ENCODE data around the gene MORN5.

Gene MORN5

GRCh38 chr9:122134822-122135528, 24.7 kb upstream of the MORN5 start:
- H3K79me2 ChIP-seq, result no peaks in the 10 kb centered on the region
- H3K4me1 ChIP-seq, result no peaks in the 10 kb centered on the region
- no peak overlapping the region for H3K27ac ChIP-seq
- H3K4me2 ChIP-seq (ENCODE audit: low read length), result no peak overlapping the region
- H3K4me3 ChIP-seq (ENCODE audit: low read depth, low read length), result no peak overlapping the region
- H3K9ac ChIP-seq, result no peak overlapping the region
- no peaks in the 10 kb centered on the region for H3K9me3 ChIP-seq (ENCODE audit: control insufficient read depth, low read length)
- H3K36me3 ChIP-seq (ENCODE audit: control insufficient read depth, insufficient read depth, low read length), result no peaks in the 10 kb centered on the region
- no peaks in the 10 kb centered on the region for H3K27me3 ChIP-seq (ENCODE audit: control insufficient read depth, insufficient read depth, low read length)
- no peak for TF ChIP-seq CTCF (IDR thresholded peaks at IDR 0.05)
- H2AFZ ChIP-seq, result no peak overlapping the region

GRCh38 chr9:122135529-122135859, 24.2 kb upstream of the MORN5 start:
- no peak overlapping the region for H3K4me2 ChIP-seq (ENCODE audit: low read length)
- no peak for TF ChIP-seq CTCF (IDR thresholded peaks at IDR 0.05)
- no peaks in the 10 kb centered on the region for H3K9me3 ChIP-seq (ENCODE audit: control insufficient read depth, low read length)

GRCh38 chr9:122138560-122139268, 21.0 kb upstream of the MORN5 start:
- Histone ChIP-seq H3K79me2 (no peaks in the 10 kb centered on the region), H3K27ac (no peak overlapping the region), H3K9me3 (ENCODE audit: control insufficient read depth, low read length) (no peaks in the 10 kb centered on the region), H3K4me1 (no peaks in the 10 kb centered on the region), H3K4me2 (ENCODE audit: low read length) (no peak overlapping the region), H3K36me3 (ENCODE audit: control insufficient read depth, insufficient read depth, low read length) (no peaks in the 10 kb centered on the region), H3K9ac (no peak overlapping the region), H3K4me3 (ENCODE audit: low read depth, low read length) (no peak overlapping the region), H2AFZ (no peak overlapping the region), H3K27me3 (ENCODE audit: control insufficient read depth, insufficient read depth, low read length) (no peaks in the 10 kb centered on the region)
- no peak for TF ChIP-seq CTCF (IDR thresholded peaks at IDR 0.05)

More at GRCh38 chr9:122135529-122135859, 24.2 kb upstream of the MORN5 start:
- Histone ChIP-seq H3K79me2 (no peaks in the 10 kb centered on the region), H3K27ac (no peak overlapping the region), H3K27me3 (ENCODE audit: control insufficient read depth, insufficient read depth, low read length) (no peaks in the 10 kb centered on the region), H3K9ac (no peak overlapping the region), H3K4me1 (no peaks in the 10 kb centered on the region), H2AFZ (no peak overlapping the region), H3K36me3 (ENCODE audit: control insufficient read depth, insufficient read depth, low read length) (no peaks in the 10 kb centered on the region), H3K4me3 (ENCODE audit: low read depth, low read length) (no peak overlapping the region)

- Histone ChIP-seq H3K9ac (no peak overlapping the region), H3K4me1 (no peaks in the 10 kb centered on the region), H3K27ac (peak overlapping the region; percentile 4), H3K4me2 (ENCODE audit: low read length) (no peak overlapping the region), H3K36me3 (ENCODE audit: control insufficient read depth, insufficient read depth, low read length) (no peaks in the 10 kb centered on the region), H3K9me3 (ENCODE audit: control insufficient read depth, low read length) (no peaks in the 10 kb centered on the region), H2AFZ (no peak overlapping the region), H3K79me2 (no peaks in the 10 kb centered on the region), H3K27me3 (ENCODE audit: control insufficient read depth, insufficient read depth, low read length) (no peaks in the 10 kb centered on the region), H3K4me3 (ENCODE audit: low read depth, low read length) (no peak overlapping the region)
- no peak for TF ChIP-seq CTCF (IDR thresholded peaks at IDR 0.05)
These were observed 19.1 kb upstream of the MORN5 start for GRCh38 chr9:122140368-122141193.
